B cell (primary cell): ENCODE data around the gene CCDC178.

Source experiments
- CTCF ChIP-seq: fragments of 200-600 bp; IDR thresholded peaks from one replicate; pipeline ENCODE4 v1.8.0; 2022; ENCODE audit warnings: antibody characterized with exemption, mild to moderate bottlenecking
- EZH2 ChIP-seq: IDR thresholded peaks from 2 replicates; pipeline ENCODE4 v1.6.1; 2012; ENCODE audit warnings: borderline replicate concordance, low read depth, mild to moderate bottlenecking, moderate library complexity, low read length; ENCODE audit not compliant: insufficient read depth, poor library complexity, severe bottlenecking

- TF ChIP-seq CTCF, result no peak
- no peak for TF ChIP-seq EZH2
These were observed 521.8 kb downstream of the CCDC178 start for GRCh38 chr18:32918692-32919250.
